HCT116 (cell line): ENCODE data around the gene SIX5. TPM values are rescaled to one million over a fixed set of nuclear protein-coding genes. Genes with fewer than 3 reads are reported as not detected.

Experiments
- ATAC-seq: fragments of 200-7000 bp; cut with Tn5 transposase; 2 replicates; pipeline ENCODE4 v1.9.1; 2020; ENCODE audit warnings: mild to moderate bottlenecking, moderate library complexity
- BruUV-seq: library from RNA; stranded (reverse); fragments of 400-500 nt; replicated peaks from 2 replicates; lab custom pipeline; 2021; lab: Mats Ljungman, UMichigan
- CTCF ChIA-PET: fragments of 300-600 bp; sonication (Branson Sonifier 250); formaldehyde crosslinking; loops from one replicate; lab custom pipeline; 2021; ENCODE audit warnings: antibody characterized with exemption; lab: Charles Lee
- POLR2A ChIA-PET: fragments of 300-600, 350-600 bp; sonication (Branson Sonifier 250); formaldehyde crosslinking; loops from one replicate; lab custom pipeline; 2021; ENCODE audit warnings: antibody characterized with exemption; lab: Charles Lee
- RAD21 ChIA-PET, 2 experiments: fragments of 300-600 bp; sonication (Branson Sonifier 250); formaldehyde crosslinking; loops; one replicate each; lab custom pipeline; 2023; ENCODE audit warnings: low total read pairs in 2 of 2; ENCODE audit not compliant: uncharacterized antibody in 2 of 2, unreplicated experiment in 2 of 2, low non-redundant PET in 1 of 2; lab: Charles Lee
- DNase-seq: peaks from one replicate; pipeline ENCODE4 v3.0.0-alpha.2; 2010; ENCODE audit warnings: low read depth, low spot score
- H2AFZ ChIP-seq: fragments of 200-600 bp; shearing (Covaris generic), sonication (generic); 2 replicates; pipeline ENCODE4 v1.6.1; 2017; ENCODE audit warnings: low read depth, mixed run types, mixed read lengths, antibody characterized with exemption, low read length; ENCODE audit not compliant: poor library complexity, severe bottlenecking
- H3K27ac ChIP-seq: 2 replicates; pipeline ENCODE4 v1.5.1; 2012; ENCODE audit warnings: low read depth, low read length
- H3K27me3 ChIP-seq: fragments of 200-600 bp; sonication (generic); 2 replicates; pipeline ENCODE4 v1.6.1; 2016; ENCODE audit warnings: mixed run types, low read length, mixed read lengths; ENCODE audit not compliant: insufficient read depth
- H3K36me3 ChIP-seq, 2 experiments: fragments of 200-500 bp in 1 of 2; fragments of 200-600 bp in 1 of 2; sonication (Bioruptor generic) in 1 of 2; sonication (generic) in 1 of 2; 2 replicates each; pipeline versions ENCODE4 v1.5.1 to v1.6.1; 2014 to 2016; ENCODE audit warnings: low read length in 2 of 2, inconsistent platforms in 1 of 2, mixed read lengths in 1 of 2, mixed run types in 1 of 2; ENCODE audit not compliant: insufficient read depth in 2 of 2, control insufficient read depth in 1 of 2
- H3K4me1 ChIP-seq, 2 experiments: fragments of 200-600 bp in 1 of 2; sonication (generic) in 1 of 2; 2 replicates each; pipeline versions ENCODE4 v1.5.1 to v1.6.1; 2012 to 2017; ENCODE audit warnings: low read length in 2 of 2, inconsistent platforms in 1 of 2, mild to moderate bottlenecking in 1 of 2, mixed read lengths in 1 of 2, mixed run types in 1 of 2, moderate library complexity in 1 of 2; ENCODE audit not compliant: insufficient read depth in 2 of 2, control insufficient read depth in 1 of 2
- H3K4me2 ChIP-seq: fragments of 200-600 bp; sonication (generic); 2 replicates; pipeline ENCODE4 v1.6.1; 2017; ENCODE audit warnings: mixed run types, low read length, mixed read lengths
- H3K4me3 ChIP-seq, 2 experiments: fragments of 200-600 bp in 1 of 2; sonication (generic) in 1 of 2; replicated peaks in 1 of 2; 2 replicates each; pipeline ENCODE4 v1.5.1; 2011 to 2016; ENCODE audit warnings: low read length in 2 of 2, control low read depth in 1 of 2, low read depth in 1 of 2, mild to moderate bottlenecking in 1 of 2, mixed read lengths in 1 of 2, mixed run types in 1 of 2
- H3K79me2 ChIP-seq: fragments of 200-600 bp; sonication (generic); 2 replicates; pipeline ENCODE4 v1.6.1; 2017; ENCODE audit warnings: mild to moderate bottlenecking, mixed run types, low read length, moderate library complexity, mixed read lengths; ENCODE audit not compliant: insufficient read depth
- H3K9ac ChIP-seq: fragments of 200-600 bp; sonication (generic); 2 replicates; pipeline ENCODE4 v1.6.1; 2016; ENCODE audit warnings: low read length, mixed read lengths
- H3K9me2 ChIP-seq: fragments of 200-600 bp; sonication (generic), shearing (Covaris generic); 2 replicates; pipeline ENCODE4 v1.6.1; 2017; ENCODE audit warnings: mixed run types, mild to moderate bottlenecking, moderate library complexity; ENCODE audit not compliant: insufficient read depth
- H3K9me3 ChIP-seq, 2 experiments: fragments of 200-500 bp in 1 of 2; fragments of 200-600 bp in 1 of 2; sonication (Bioruptor generic) in 1 of 2; sonication (generic) in 1 of 2; 2 replicates each; pipeline ENCODE4 v1.6.1; 2014 to 2017; ENCODE audit warnings: low read length in 2 of 2, mixed read lengths in 2 of 2, inconsistent platforms in 1 of 2, low read depth in 1 of 2, mild to moderate bottlenecking in 1 of 2, mixed run types in 1 of 2, moderate library complexity in 1 of 2; ENCODE audit not compliant: control insufficient read depth in 1 of 2, insufficient read depth in 1 of 2
- H4K20me1 ChIP-seq: fragments of 200-600 bp; sonication (generic), shearing (Covaris generic); 2 replicates; pipeline ENCODE4 v1.6.1; 2017; ENCODE audit warnings: mixed run types, mild to moderate bottlenecking, moderate library complexity; ENCODE audit not compliant: insufficient read depth
- CBX3 ChIP-seq: IDR thresholded peaks from 2 replicates; pipeline ENCODE4 v1.6.1; 2012; ENCODE audit warnings: low read depth
- CEBPB ChIP-seq: IDR thresholded peaks from 2 replicates; pipeline ENCODE4 v1.6.1; 2012; ENCODE audit warnings: low read depth
- EGR1 ChIP-seq: IDR thresholded peaks from 2 replicates; pipeline ENCODE4 v1.6.1; 2012; ENCODE audit warnings: low read depth
- EZH2 ChIP-seq: fragments of 200-600 bp; sonication (generic); IDR thresholded peaks from 2 replicates; pipeline ENCODE4 v1.6.1; 2017; ENCODE audit warnings: antibody characterized with exemption, mixed run types
- EZH2phosphoT487 ChIP-seq: fragments of 200-600 bp; IDR thresholded peaks from 2 replicates; pipeline ENCODE4 v1.6.1; 2018; ENCODE audit warnings: antibody characterized with exemption, borderline replicate concordance
- FOSL1 ChIP-seq: IDR thresholded peaks from 2 replicates; pipeline ENCODE4 v1.6.1; 2012; ENCODE audit warnings: low read depth
- JUND ChIP-seq: IDR thresholded peaks from 2 replicates; pipeline ENCODE4 v1.6.1; 2012
- POLR2A ChIP-seq: IDR thresholded peaks from 2 replicates; pipeline ENCODE4 v1.7.0; 2011; ENCODE audit warnings: borderline replicate concordance; ENCODE audit not compliant: insufficient read depth, insufficient read length; ENCODE audit errors: extremely low read depth
- POLR2AphosphoS5 ChIP-seq: IDR thresholded peaks from 2 replicates; pipeline ENCODE4 v1.6.1; 2011; ENCODE audit warnings: mild to moderate bottlenecking, low read depth, low read length, moderate library complexity
- RAD21 ChIP-seq: IDR thresholded peaks from 2 replicates; pipeline ENCODE4 v1.6.1; 2012; ENCODE audit warnings: low read depth, mild to moderate bottlenecking
- REST ChIP-seq: IDR thresholded peaks from 2 replicates; pipeline ENCODE4 v1.6.1; 2012; ENCODE audit warnings: low read depth
- SIN3A ChIP-seq: IDR thresholded peaks from 2 replicates; pipeline ENCODE4 v1.6.1; 2012; ENCODE audit warnings: low read depth
- SP1 ChIP-seq: IDR thresholded peaks from 2 replicates; pipeline ENCODE4 v1.6.1; 2012; ENCODE audit warnings: low read depth
- SRF ChIP-seq: IDR thresholded peaks from 2 replicates; pipeline ENCODE4 v1.6.1; 2012; ENCODE audit warnings: low read depth
- TCF7L2 ChIP-seq: IDR thresholded peaks from 2 replicates; pipeline ENCODE4 v1.7.0; 2011; ENCODE audit warnings: borderline replicate concordance, inconsistent platforms; ENCODE audit not compliant: insufficient read depth, insufficient read length; ENCODE audit errors: extremely low read depth
- YY1 ChIP-seq: IDR thresholded peaks from 2 replicates; pipeline ENCODE4 v1.6.1; 2011; ENCODE audit warnings: low read length, low read depth, moderate library complexity, mild to moderate bottlenecking; ENCODE audit not compliant: insufficient replicate concordance; ENCODE audit errors: extremely low read depth
- ZFX ChIP-seq: fragments of 450-650 bp; IDR thresholded peaks from 2 replicates; pipeline ENCODE4 v1.6.1; 2017
- ZNF274 ChIP-seq: fragments of 200-500 bp; sonication (Bioruptor generic); IDR thresholded peaks from 2 replicates; pipeline ENCODE4 v1.6.1; 2014; ENCODE audit warnings: mild to moderate bottlenecking, low read depth, low read length, inconsistent platforms
- intact Hi-C: fragments of 100-400 bp; cut with micrococcal nuclease; formaldehyde crosslinking; loops from 2 replicates; pipeline ENCODE4 v1.10.0; 2022
- total RNA-seq: library from RNA; stranded (reverse); gene quantifications from one replicate; pipeline ENCODE4 v1.2.1, GENCODE V29; 2021; ENCODE audit not compliant: unreplicated experiment
- TF ChIP-seq, protein P1 (sequence below): IDR thresholded peaks from 2 replicates; pipeline ENCODE4 v1.6.1; 2012
- TF ChIP-seq, protein P2 (sequence below), 3 experiments: fragments of 200-600 bp in 1 of 3; sonication (generic) in 1 of 3; IDR thresholded peaks in 2 of 3; conservative IDR thresholded peaks in 1 of 3; 2 replicates each; pipeline ENCODE4 v1.5.1; 2012 to 2017; ENCODE audit warnings: low read depth in 2 of 3, low read length in 2 of 3, antibody characterized with exemption in 1 of 3, borderline replicate concordance in 1 of 3, control low read depth in 1 of 3, mild to moderate bottlenecking in 1 of 3, mixed read lengths in 1 of 3, mixed run types in 1 of 3, moderate library complexity in 1 of 3; ENCODE audit not compliant: insufficient read depth in 1 of 3
- TF ChIP-seq, protein P3 (sequence below): IDR thresholded peaks from 2 replicates; pipeline ENCODE4 v1.6.1; 2011; ENCODE audit warnings: mild to moderate bottlenecking, low read length, moderate library complexity; ENCODE audit not compliant: insufficient replicate concordance; ENCODE audit errors: extremely low read depth

SIX5 gene
- total RNA-seq, 1 experiment from 2014 or later = 18.3 TPM

DNA sequence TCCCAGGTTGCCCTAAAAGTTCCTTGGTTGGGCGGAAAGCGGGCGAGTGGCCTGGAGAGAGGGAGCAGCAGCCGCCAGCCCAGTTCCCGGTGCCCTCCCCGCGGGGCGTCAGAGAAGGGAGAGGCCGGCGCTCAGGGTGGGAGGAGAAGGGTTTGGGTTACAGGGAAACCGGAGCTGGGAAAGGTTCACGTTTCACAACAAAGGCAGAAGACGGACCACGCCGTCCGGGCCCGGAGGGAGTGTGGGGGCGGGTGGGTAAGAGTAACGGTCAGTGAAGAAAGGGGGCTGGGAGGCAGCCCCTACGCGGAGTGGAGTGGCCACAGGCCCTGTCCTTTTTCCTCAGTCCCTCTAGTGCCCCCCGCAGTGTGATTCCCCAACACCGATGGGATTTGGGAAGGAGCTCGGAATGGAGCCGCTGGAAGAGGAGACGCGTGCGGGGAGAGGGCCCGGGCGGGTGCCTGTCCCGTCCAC, 1.6 kb downstream of the SIX5 start:
- ChIA-PET RAD21 (interaction anchor here in 1 of 2 experiments (0.6 kb wide), 1 partner anchor 50 kb away, joined by 5 read pairs; no protein-coding TSS in a partner anchor), CTCF (interaction anchor here (1.0 to 4.2 kb wide), 4 partner anchors 11 to 310 kb away, joined by 3 to 71 read pairs (median 5); partner anchors contain the start of genes QPCTL and SNRPD2), POLR2A (interaction anchor here (0.8 to 3.6 kb wide), 2 partner anchors 14 to 75 kb away, joined by 3 to 50 read pairs; partner anchors contain the start of genes DMPK, QPCTL and SNRPD2)
- H3K4me3 ChIP-seq = peak overlapping the region; percentile 80 to 84
- H2AFZ ChIP-seq = no peak overlapping the region
- H3K9me3 ChIP-seq = no peaks in the 10 kb centered on the region
- H3K4me2 ChIP-seq = peak overlapping the region; percentile 92
- DNase-seq = no peak
- H3K79me2 ChIP-seq = no peaks in the 10 kb centered on the region
- no TSS peak for BruUV-seq
- H3K9ac ChIP-seq = peak overlapping the region; percentile 84
- no peaks in the 10 kb centered on the region for H3K27me3 ChIP-seq
- ATAC-seq = peak; percentile 12
- H3K36me3 ChIP-seq = no peaks in the 10 kb centered on the region
- intact Hi-C loops = no loop called here
- H3K9me2 ChIP-seq = no peaks in the 10 kb centered on the region
- H4K20me1 ChIP-seq = no peaks in the 10 kb centered on the region
- H3K27ac ChIP-seq = peak overlapping the region; percentile 98
- peaks cover 14 to 48% of the 10 kb centered on the region in 2 experiments for H3K4me1 ChIP-seq
- TF ChIP-seq EZH2 (no peak), CBX3 (no peak), FOSL1 (no peak), RAD21 (no peak), TCF7L2 (no peak), ZNF274 (no peak), SIN3A (no peak; the same call in none of the 2 replicates), REST (no peak), YY1 (no peak), POLR2A (no peak), SRF (no peak), POLR2AphosphoS5 (peak; percentile 33; the same call in 1 of the 2 replicates), EGR1 (peak; percentile 88), EZH2phosphoT487 (no peak), ZFX (no peak), JUND (no peak), CEBPB (no peak), SP1 (no peak)
- TF ChIP-seq, protein P1, sequence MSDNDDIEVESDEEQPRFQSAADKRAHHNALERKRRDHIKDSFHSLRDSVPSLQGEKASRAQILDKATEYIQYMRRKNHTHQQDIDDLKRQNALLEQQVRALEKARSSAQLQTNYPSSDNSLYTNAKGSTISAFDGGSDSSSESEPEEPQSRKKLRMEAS = peak; percentile 76
- TF ChIP-seq, protein P2, sequence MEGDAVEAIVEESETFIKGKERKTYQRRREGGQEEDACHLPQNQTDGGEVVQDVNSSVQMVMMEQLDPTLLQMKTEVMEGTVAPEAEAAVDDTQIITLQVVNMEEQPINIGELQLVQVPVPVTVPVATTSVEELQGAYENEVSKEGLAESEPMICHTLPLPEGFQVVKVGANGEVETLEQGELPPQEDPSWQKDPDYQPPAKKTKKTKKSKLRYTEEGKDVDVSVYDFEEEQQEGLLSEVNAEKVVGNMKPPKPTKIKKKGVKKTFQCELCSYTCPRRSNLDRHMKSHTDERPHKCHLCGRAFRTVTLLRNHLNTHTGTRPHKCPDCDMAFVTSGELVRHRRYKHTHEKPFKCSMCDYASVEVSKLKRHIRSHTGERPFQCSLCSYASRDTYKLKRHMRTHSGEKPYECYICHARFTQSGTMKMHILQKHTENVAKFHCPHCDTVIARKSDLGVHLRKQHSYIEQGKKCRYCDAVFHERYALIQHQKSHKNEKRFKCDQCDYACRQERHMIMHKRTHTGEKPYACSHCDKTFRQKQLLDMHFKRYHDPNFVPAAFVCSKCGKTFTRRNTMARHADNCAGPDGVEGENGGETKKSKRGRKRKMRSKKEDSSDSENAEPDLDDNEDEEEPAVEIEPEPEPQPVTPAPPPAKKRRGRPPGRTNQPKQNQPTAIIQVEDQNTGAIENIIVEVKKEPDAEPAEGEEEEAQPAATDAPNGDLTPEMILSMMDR (IDR thresholded peaks at IDR 0.05 in 2 of 3, conservative IDR thresholded peaks at IDR 0.05 in 1 of 3; ENCODE audit: borderline replicate concordance in 1 of 3, insufficient read depth in 1 of 3, low read depth in 2 of 3, low read length in 2 of 3) = no peak
- TF ChIP-seq, protein P3, sequence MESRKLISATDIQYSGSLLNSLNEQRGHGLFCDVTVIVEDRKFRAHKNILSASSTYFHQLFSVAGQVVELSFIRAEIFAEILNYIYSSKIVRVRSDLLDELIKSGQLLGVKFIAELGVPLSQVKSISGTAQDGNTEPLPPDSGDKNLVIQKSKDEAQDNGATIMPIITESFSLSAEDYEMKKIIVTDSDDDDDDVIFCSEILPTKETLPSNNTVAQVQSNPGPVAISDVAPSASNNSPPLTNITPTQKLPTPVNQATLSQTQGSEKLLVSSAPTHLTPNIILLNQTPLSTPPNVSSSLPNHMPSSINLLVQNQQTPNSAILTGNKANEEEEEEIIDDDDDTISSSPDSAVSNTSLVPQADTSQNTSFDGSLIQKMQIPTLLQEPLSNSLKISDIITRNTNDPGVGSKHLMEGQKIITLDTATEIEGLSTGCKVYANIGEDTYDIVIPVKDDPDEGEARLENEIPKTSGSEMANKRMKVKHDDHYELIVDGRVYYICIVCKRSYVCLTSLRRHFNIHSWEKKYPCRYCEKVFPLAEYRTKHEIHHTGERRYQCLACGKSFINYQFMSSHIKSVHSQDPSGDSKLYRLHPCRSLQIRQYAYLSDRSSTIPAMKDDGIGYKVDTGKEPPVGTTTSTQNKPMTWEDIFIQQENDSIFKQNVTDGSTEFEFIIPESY = no peak
